Activated CD4-positive, alpha-beta T cell treated with anti-CD3 and anti-CD28 coated beads for 48 hours (primary cell): Measurements from ENCODE around the gene PLEKHJ1.

ENCODE experiments used
- DNase-seq: peaks from one replicate; pipeline ENCODE4 v3.0.0-alpha.2; 2020

The PLEKHJ1 gene

GRCh38 chr19:2234996-2235380, 1.1 kb downstream of the PLEKHJ1 start:
- no peak for DNase-seq

GRCh38 chr19:2233601-2234280, 2.4 kb downstream of the PLEKHJ1 start:
- DNase-seq: no peak

GRCh38 chr19:2232286-2233151, 3.6 kb downstream of the PLEKHJ1 start:
- DNase-seq: no peak

- DNase-seq: peak; percentile 31
Measured at GRCh38 chr19:2231621-2232221, 4.4 kb downstream of the PLEKHJ1 start.

- DNase-seq: no peak
Measured at GRCh38 chr19:2230807-2231533, 5.2 kb downstream of the PLEKHJ1 start.

- no peak for DNase-seq
Measured at GRCh38 chr19:2230033-2230531, 6.0 kb downstream of the PLEKHJ1 start.

GRCh38 chr19:2229103-2230032, 6.8 kb downstream of the PLEKHJ1 start:
- no peak for DNase-seq

- no peak for DNase-seq
Measured at GRCh38 chr19:2228157-2229030, 7.7 kb downstream of the PLEKHJ1 start.

- no peak for DNase-seq
Measured at GRCh38 chr19:2227415-2228156, 8.5 kb downstream of the PLEKHJ1 start.

- no peak for DNase-seq
Measured at GRCh38 chr19:2226840-2227360, 9.2 kb downstream of the PLEKHJ1 start.

GRCh38 chr19:2226051-2226839, 9.9 kb downstream of the PLEKHJ1 start:
- DNase-seq: no peak

GRCh38 chr19:2225415-2226050, 10.6 kb downstream of the PLEKHJ1 start:
- DNase-seq: no peak

GRCh38 chr19:2224754-2225349, 11.3 kb downstream of the PLEKHJ1 start:
- no peak for DNase-seq

- DNase-seq: no peak
Measured at GRCh38 chr19:2223959-2224358, 12.2 kb downstream of the PLEKHJ1 start.

GRCh38 chr19:2223391-2223790, 12.7 kb downstream of the PLEKHJ1 start:
- DNase-seq: no peak

- no peak for DNase-seq
Measured at GRCh38 chr19:2221918-2222317, 14.2 kb downstream of the PLEKHJ1 start.

- DNase-seq: no peak
Measured at GRCh38 chr19:2221250-2221831, 14.8 kb downstream of the PLEKHJ1 start.

- no peak for DNase-seq
Measured at GRCh38 chr19:2219726-2220125, 16.4 kb downstream of the PLEKHJ1 start.
